A549 (cell line): ENCODE results near the gene MIX23. TPM values are rescaled to one million over a fixed set of nuclear protein-coding genes. Genes with fewer than 3 reads are reported as not detected.

ENCODE experiments used
- ATAC-seq, 2 experiments: fragments of 200-7000 bp in 1 of 2; fragments of >200 bp in 1 of 2; cut with Nextera tagmentation in 1 of 2; cut with Tn5 transposase in 1 of 2; 3 replicates each; pipeline versions ENCODE4 v1.8.0 to v1.9.1; 2018 to 2020; ENCODE audit warnings: mild to moderate bottlenecking in 1 of 2, moderate library complexity in 1 of 2
- CTCF ChIA-PET: fragments of 300-600 bp; sonication (Branson Sonifier 250); formaldehyde crosslinking; extraction: SDS; loops from one replicate; lab custom pipeline; 2021; ENCODE audit warnings: antibody characterized with exemption, inconsistent platforms; lab: Yijun Ruan, JAX
- POLR2A ChIA-PET: fragments of 350-600 bp; formaldehyde crosslinking; extraction: SDS; loops from one replicate; lab custom pipeline; 2021; ENCODE audit warnings: antibody characterized with exemption, inconsistent platforms; lab: Yijun Ruan, JAX
- DNase-seq, 2 experiments: peaks; one replicate each; pipeline versions ENCODE4 v3.0.0 to v3.0.0-alpha.2; 2011 to 2016; ENCODE audit warnings: low read depth in 1 of 2, low spot score in 1 of 2
- FAIRE-seq: peaks from 2 replicates; lab custom pipeline; 2011; peaks lifted over from hg19 to GRCh38; lab: Jason Lieb, UNC
- H3K27ac ChIP-seq, 2 experiments: fragments of >200 bp; sonication (Bioruptor Twin); formaldehyde crosslinking; 3 replicates each; pipeline ENCODE4 v1.5.1; 2016 to 2017
- H3K4me1 ChIP-seq: fragments of >200 bp; sonication (Bioruptor Twin); formaldehyde crosslinking; 3 replicates; pipeline ENCODE4 v1.6.1; 2016
- H3K4me2 ChIP-seq: fragments of >200 bp; sonication (Bioruptor Twin); formaldehyde crosslinking; 3 replicates; pipeline ENCODE4 v1.6.1; 2016
- H3K4me3 ChIP-seq: fragments of >200 bp; sonication (Bioruptor Twin); formaldehyde crosslinking; 3 replicates; pipeline ENCODE4 v1.5.1; 2016
- H3K9me3 ChIP-seq: fragments of >200 bp; sonication (Bioruptor Twin); formaldehyde crosslinking; 3 replicates; pipeline ENCODE4 v1.6.1; 2016
- CTCF ChIP-seq: fragments of >200 bp; sonication (Bioruptor Twin); formaldehyde crosslinking; IDR thresholded peaks from 3 replicates; pipeline ENCODE4 v1.5.1; 2016
- FOSB ChIP-seq: fragments of 250-450 bp; sonication (Bioruptor Pico); IDR thresholded peaks from 2 replicates; pipeline ENCODE4 v1.5.0; 2020; ENCODE audit warnings: mild to moderate bottlenecking, moderate library complexity
- FOSL2 ChIP-seq, 2 experiments: fragments of 450-650 bp in 1 of 2; fragments of >200 bp in 1 of 2; sonication (Bioruptor Twin) in 1 of 2; formaldehyde crosslinking; IDR thresholded peaks; 2 replicates each; pipeline versions ENCODE4 v1.5.0 to v1.6.1; 2016 to 2020; ENCODE audit warnings: mild to moderate bottlenecking in 1 of 2, moderate library complexity in 1 of 2
- HEYL ChIP-seq: fragments of 250-450 bp; sonication (Bioruptor Pico); IDR thresholded peaks from 2 replicates; pipeline ENCODE4 v1.8.0; 2021; ENCODE audit warnings: mild to moderate bottlenecking, moderate library complexity
- HOXB13 ChIP-seq: fragments of 250-450 bp; sonication (Bioruptor Pico); IDR thresholded peaks from 2 replicates; pipeline ENCODE4 v1.5.0; 2020; ENCODE audit warnings: low read depth, mild to moderate bottlenecking, moderate library complexity
- JUNB ChIP-seq: fragments of >200 bp; sonication (Bioruptor Twin); formaldehyde crosslinking; IDR thresholded peaks from 2 replicates; pipeline ENCODE4 v1.6.1; 2016
- MAFK ChIP-seq: fragments of 450-650 bp; IDR thresholded peaks from 2 replicates; pipeline ENCODE4 v1.6.1; 2014; ENCODE audit not compliant: partially characterized antibody
- MAZ ChIP-seq: fragments of 150-350 bp; IDR thresholded peaks from 2 replicates; pipeline ENCODE4 v1.6.1; 2014; ENCODE audit warnings: antibody characterized with exemption, low read depth, low read length, borderline replicate concordance
- NFE2L2 ChIP-seq: fragments of 150-350 bp; conservative IDR thresholded peaks from 2 replicates; pipeline ENCODE4 v1.6.1; 2014; ENCODE audit warnings: low read length
- PBX3 ChIP-seq: IDR thresholded peaks from 2 replicates; pipeline ENCODE4 v1.6.1; 2012
- PHF8 ChIP-seq: fragments of 200-600 bp; sonication (generic); IDR thresholded peaks from 2 replicates; pipeline ENCODE4 v1.6.1; 2016; ENCODE audit warnings: low read depth, mild to moderate bottlenecking, antibody characterized with exemption, moderate library complexity, borderline replicate concordance
- POLR2A ChIP-seq: IDR thresholded peaks from 2 replicates; pipeline ENCODE4 v1.6.1; 2012; ENCODE audit warnings: mild to moderate bottlenecking, low read length
- RAD21 ChIP-seq, 2 experiments: fragments of >200 bp in 1 of 2; sonication (Bioruptor Twin) in 1 of 2; formaldehyde crosslinking in 1 of 2; IDR thresholded peaks in 1 of 2; conservative IDR thresholded peaks in 1 of 2; 2 replicates in 1 of 2; 3 replicates in 1 of 2; pipeline ENCODE4 v1.6.1; 2012 to 2018; ENCODE audit warnings: inconsistent platforms in 1 of 2
- RCOR1 ChIP-seq: fragments of 150-350 bp; IDR thresholded peaks from 2 replicates; pipeline ENCODE4 v1.6.1; 2014; ENCODE audit warnings: antibody characterized with exemption, low read length, low read depth
- RNF2 ChIP-seq: fragments of 200-600 bp; sonication (generic); IDR thresholded peaks from 2 replicates; pipeline ENCODE4 v1.6.1; 2016; ENCODE audit warnings: low read depth, mild to moderate bottlenecking, antibody characterized with exemption, moderate library complexity, borderline replicate concordance
- SMC3 ChIP-seq: fragments of >200 bp; sonication (Bioruptor Twin); formaldehyde crosslinking; IDR thresholded peaks from 3 replicates; pipeline ENCODE4 v1.6.1; 2018; ENCODE audit warnings: inconsistent platforms
- TP53 ChIP-seq: fragments of 250-450 bp; sonication (Bioruptor Pico); IDR thresholded peaks from 2 replicates; pipeline ENCODE4 v1.5.0; 2021; ENCODE audit warnings: mild to moderate bottlenecking, moderate library complexity
- USF2 ChIP-seq: fragments of 450-650 bp; IDR thresholded peaks from 2 replicates; pipeline ENCODE4 v1.6.1; 2014; ENCODE audit warnings: antibody characterized with exemption
- ZC3H11A ChIP-seq: fragments of 450-650 bp; IDR thresholded peaks from 2 replicates; pipeline ENCODE4 v1.6.1; 2014; ENCODE audit warnings: antibody characterized with exemption, mild to moderate bottlenecking
- ZFP36 ChIP-seq: fragments of 450-650 bp; IDR thresholded peaks from 2 replicates; pipeline ENCODE4 v1.6.1; 2014; ENCODE audit warnings: borderline replicate concordance; ENCODE audit not compliant: partially characterized antibody
- ZNF302 ChIP-seq: fragments of 250-450 bp; sonication (Bioruptor Pico); IDR thresholded peaks from 2 replicates; pipeline ENCODE4 v1.9.0; 2021; ENCODE audit warnings: inconsistent platforms, mild to moderate bottlenecking, moderate library complexity
- WGBS: methylation state at CpG from one replicate; pipeline ENCODE4 v1.1.6; 2017; ENCODE audit errors: missing lambda C conversion rate; 5-methylcytosine and 5-hydroxymethylcytosine counted together
- polyA plus RNA-seq, 4 experiments: library from polyadenylated mRNA; depleted of rRNA in 3 of 4; stranded (reverse); fragments of >200 nt; fragmentation: RNase III in 1 of 4; extraction: RNeasy Plus Mini Kit Qiagen cat#74134 plus additional on column Dnase treatment in 1 of 4; gene quantifications; 2 replicates in 3 of 4; 3 replicates in 1 of 4; pipeline ENCODE4 v1.2.3, GENCODE V29; 2011 to 2017
- TF ChIP-seq, protein P1 (sequence below): fragments of 150-350 bp; IDR thresholded peaks from 2 replicates; pipeline ENCODE4 v1.6.1; 2014; ENCODE audit warnings: low read depth, mild to moderate bottlenecking, low read length
- TF ChIP-seq, protein P2 (sequence below): fragments of 250-450 bp; sonication (Bioruptor Pico); IDR thresholded peaks from 2 replicates; pipeline ENCODE4 v1.5.0; 2021; ENCODE audit warnings: mild to moderate bottlenecking, moderate library complexity, borderline replicate concordance

MIX23 gene
- polyA plus RNA-seq, 2 of the 4 experiments (the other 2 are of a cell fraction): 51.6 to 54.1 TPM

GRCh38 chr3:122313281-122313680 is 69.8 kb downstream of the MIX23 start:
- H3K9me3 ChIP-seq: no peaks in the 10 kb centered on the region
- FAIRE-seq (no peak), DNase-seq (no peak), ATAC-seq (no peak)
- H3K4me3 ChIP-seq: no peak overlapping the region
- no peak overlapping the region for H3K4me2 ChIP-seq
- no peaks in the 10 kb centered on the region for H3K4me1 ChIP-seq
- CTCF ChIA-PET: interaction anchor here (0.6 to 1.5 kb wide), 2 partner anchors 25 to 212 kb away, joined by 3 to 4 read pairs; no protein-coding TSS in a partner anchor
- POLR2A ChIA-PET: no interaction called here
- H3K27ac ChIP-seq: no peak overlapping the region
- no peak for TF ChIP-seq MAZ
- TF ChIP-seq JUNB: no peak
- no peak for TF ChIP-seq RNF2
- no peak for TF ChIP-seq FOSB (CRISPR knock-in tag)
- TF ChIP-seq NFE2L2: no peak
- TF ChIP-seq CTCF: no peak
- TF ChIP-seq ZNF302: no peak
- TF ChIP-seq, protein P1, sequence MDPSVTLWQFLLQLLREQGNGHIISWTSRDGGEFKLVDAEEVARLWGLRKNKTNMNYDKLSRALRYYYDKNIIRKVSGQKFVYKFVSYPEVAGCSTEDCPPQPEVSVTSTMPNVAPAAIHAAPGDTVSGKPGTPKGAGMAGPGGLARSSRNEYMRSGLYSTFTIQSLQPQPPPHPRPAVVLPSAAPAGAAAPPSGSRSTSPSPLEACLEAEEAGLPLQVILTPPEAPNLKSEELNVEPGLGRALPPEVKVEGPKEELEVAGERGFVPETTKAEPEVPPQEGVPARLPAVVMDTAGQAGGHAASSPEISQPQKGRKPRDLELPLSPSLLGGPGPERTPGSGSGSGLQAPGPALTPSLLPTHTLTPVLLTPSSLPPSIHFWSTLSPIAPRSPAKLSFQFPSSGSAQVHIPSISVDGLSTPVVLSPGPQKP: no peak
- no peak for TF ChIP-seq RCOR1
- no peak for TF ChIP-seq HOXB13
- TF ChIP-seq ZC3H11A: no peak
- TF ChIP-seq MAFK: no peak
- TF ChIP-seq ZFP36: no peak
- TF ChIP-seq HEYL (CRISPR knock-in tag): no peak
- TF ChIP-seq SMC3: no peak
- TF ChIP-seq USF2: no peak
- TF ChIP-seq FOSL2 (IDR thresholded peaks at IDR 0.05): no peak
- TF ChIP-seq FOSL2 (CRISPR knock-in tag; IDR thresholded peaks at IDR 0.05): no peak
- 53% methylated on average over 3 of the region's 3 CpGs for WGBS

- H3K4me2 ChIP-seq: no peak overlapping the region
- H3K27ac ChIP-seq: no peak overlapping the region
- no peak for FAIRE-seq
- CTCF ChIA-PET: interaction anchor here (0.6 to 1.0 kb wide), 2 partner anchors 24 to 25 kb away, joined by 3 to 4 read pairs; no protein-coding TSS in a partner anchor
- no peak for TF ChIP-seq RAD21 (conservative IDR thresholded peaks at IDR 0.05 in 1 of 2, IDR thresholded peaks at IDR 0.05 in 1 of 2)
- TF ChIP-seq, protein P2, sequence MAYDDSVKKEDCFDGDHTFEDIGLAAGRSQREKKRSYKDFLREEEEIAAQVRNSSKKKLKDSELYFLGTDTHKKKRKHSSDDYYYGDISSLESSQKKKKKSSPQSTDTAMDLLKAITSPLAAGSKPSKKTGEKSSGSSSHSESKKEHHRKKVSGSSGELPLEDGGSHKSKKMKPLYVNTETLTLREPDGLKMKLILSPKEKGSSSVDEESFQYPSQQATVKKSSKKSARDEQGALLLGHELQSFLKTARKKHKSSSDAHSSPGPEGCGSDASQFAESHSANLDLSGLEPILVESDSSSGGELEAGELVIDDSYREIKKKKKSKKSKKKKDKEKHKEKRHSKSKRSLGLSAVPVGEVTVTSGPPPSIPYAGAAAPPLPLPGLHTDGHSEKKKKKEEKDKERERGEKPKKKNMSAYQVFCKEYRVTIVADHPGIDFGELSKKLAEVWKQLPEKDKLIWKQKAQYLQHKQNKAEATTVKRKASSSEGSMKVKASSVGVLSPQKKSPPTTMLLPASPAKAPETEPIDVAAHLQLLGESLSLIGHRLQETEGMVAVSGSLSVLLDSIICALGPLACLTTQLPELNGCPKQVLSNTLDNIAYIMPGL (CRISPR knock-in tag): no peak
- TF ChIP-seq, protein P1: no peak
- no peak for TF ChIP-seq PBX3
- TF ChIP-seq TP53 (CRISPR knock-in tag): no peak
- no peak for TF ChIP-seq POLR2A
- TF ChIP-seq PHF8: no peak
- TF ChIP-seq, all 56 proteins: peak for 0
- Histone ChIP-seq H3K4me1 (no peaks in the 10 kb centered on the region), H3K9me3 (no peaks in the 10 kb centered on the region), H3K4me3 (no peak overlapping the region)
- ATAC-seq: no peak
- POLR2A ChIA-PET: no interaction called here
- no peak for DNase-seq
Measured at GRCh38 chr3:122312826-122313225, 70.2 kb downstream of the MIX23 start.
